Psoas muscle (tissue), 8 donors: Measurements from ENCODE around the gene PRR5L. TPM values are rescaled to one million over a fixed set of nuclear protein-coding genes. Genes with fewer than 3 reads are reported as not detected.

Experiments used
- ATAC-seq, 4 donors: fragments of 200-7000 bp; cut with Tn5 transposase; one replicate each; pipeline ENCODE4 v1.9.1; 2020; ENCODE audit warnings: moderate library complexity in 3 of 4, mild to moderate bottlenecking in 2 of 4
- DNase-seq, 2 donors: peaks; one replicate each; pipeline ENCODE4 v3.0.0-alpha.2; 2020
- H3K27ac ChIP-seq: fragments of 200-600 bp; one replicate; pipeline ENCODE4 v1.8.0; 2022
- H3K27me3 ChIP-seq, 3 donors: fragments of 200-600 bp in 1 of 3; one replicate each; pipeline versions ENCODE4 v1.6.1 to v1.8.0; 2013 to 2022; ENCODE audit warnings: low read length in 2 of 3, mild to moderate bottlenecking in 2 of 3, moderate library complexity in 1 of 3; ENCODE audit not compliant: insufficient read depth in 3 of 3
- H3K36me3 ChIP-seq, 2 donors: fragments of 200-600 bp in 1 of 2; one replicate each; pipeline versions ENCODE4 v1.6.1 to v1.8.0; 2013 to 2022; ENCODE audit warnings: low read depth in 1 of 2, mild to moderate bottlenecking in 1 of 2, moderate library complexity in 1 of 2; ENCODE audit not compliant: insufficient read depth in 1 of 2
- H3K4me1 ChIP-seq: fragments of 200-600 bp; one replicate; pipeline ENCODE4 v1.8.0; 2022
- H3K4me3 ChIP-seq: fragments of 200-600 bp; one replicate; pipeline ENCODE4 v1.8.0; 2022; ENCODE audit warnings: mild to moderate bottlenecking
- H3K9me3 ChIP-seq: fragments of 200-600 bp; one replicate; pipeline ENCODE4 v1.8.0; 2022
- CTCF ChIP-seq: fragments of 200-600 bp; IDR thresholded peaks from one replicate; pipeline ENCODE4 v1.8.0; 2022; ENCODE audit warnings: antibody characterized with exemption
- WGBS, 3 donors: extraction: QIAGEN DNeasy Blood & Tissue Kit; methylation state at CpG; one replicate each; pipeline versions ENCODE4 v1.1.6 to v1.1.7; 2013; 5-methylcytosine and 5-hydroxymethylcytosine counted together
- intact Hi-C, 2 donors: fragments of 100-400 bp; cut with DNase I; formaldehyde crosslinking; loops; one replicate each; pipeline versions ENCODE4 v1.11.0 to v1.14.2; 2022
- polyA plus RNA-seq, 3 donors: library from polyadenylated mRNA; stranded (reverse); fragments of 200-250 nt; gene quantifications; one replicate each; pipeline ENCODE4 v1.2.3, GENCODE V29; 2013
- total RNA-seq, 4 donors: library from RNA; stranded (reverse); fragmentation: NEBNext Ultra II Directional in 2 of 4; extraction: Animal tissue kit (Norgen Biotek cat#: 25700) in 2 of 4; gene quantifications; one replicate each; pipeline versions ENCODE4 v1.2.1 to v1.2.4, GENCODE V29; 2021 to 2023
- donor health status: healthy with polysubstance abuse.
- donor health status: DM: no; HTN: no; CAD: no; lungs with moderate emphysema.
- donor health status: Bipolar disorder and iron deficiency.
- donor health status: healthy.
- donor health status: DM: yes; HTN: yes; CAD: no.
- donor health status: DM: no; HTN: no; CAD: no.
- donor health status: DM: no; HTN: no; CAD: no.
- donor health status: DM: yes; HTN: yes; CAD: no.

The PRR5L gene
- total and polyA plus RNA-seq, 7 donors: 0.39 to 2.5 (median 0.86) TPM

DNA sequence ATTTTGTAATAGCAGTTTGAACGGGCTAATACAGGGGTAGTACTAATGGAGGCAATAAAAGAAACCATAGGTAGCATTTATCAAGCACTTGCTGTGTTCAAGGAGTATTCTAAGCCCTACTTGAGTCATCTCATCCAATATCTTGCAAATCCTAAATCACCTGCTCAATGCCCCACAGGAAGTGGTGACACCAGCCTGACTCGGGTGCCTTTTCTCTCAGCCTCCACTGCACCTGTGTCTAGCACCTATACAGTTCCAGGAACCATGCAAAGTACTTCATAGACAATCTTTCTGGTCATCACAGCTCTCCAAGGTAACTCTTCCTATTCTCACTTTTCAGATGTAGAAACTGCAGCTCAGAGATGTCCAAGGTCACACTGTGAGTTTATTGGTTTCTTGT, 98.0 kb downstream of the PRR5L start:
- 71 to 80% (median 78%) methylated on average over 2 of the region's 2 CpGs for WGBS, 3 donors
- Histone ChIP-seq H3K36me3 (no peaks in the 10 kb centered on the region), H3K27ac (no peak overlapping the region), H3K4me3 (no peak overlapping the region), H3K4me1 (no peaks in the 10 kb centered on the region), H3K27me3 (no peaks in the 10 kb centered on the region), H3K9me3 (no peaks in the 10 kb centered on the region)
- DNase-seq (no peak), ATAC-seq (no peak)
- TF ChIP-seq CTCF: no peak
- intact Hi-C loops: no loop called here

DNA sequence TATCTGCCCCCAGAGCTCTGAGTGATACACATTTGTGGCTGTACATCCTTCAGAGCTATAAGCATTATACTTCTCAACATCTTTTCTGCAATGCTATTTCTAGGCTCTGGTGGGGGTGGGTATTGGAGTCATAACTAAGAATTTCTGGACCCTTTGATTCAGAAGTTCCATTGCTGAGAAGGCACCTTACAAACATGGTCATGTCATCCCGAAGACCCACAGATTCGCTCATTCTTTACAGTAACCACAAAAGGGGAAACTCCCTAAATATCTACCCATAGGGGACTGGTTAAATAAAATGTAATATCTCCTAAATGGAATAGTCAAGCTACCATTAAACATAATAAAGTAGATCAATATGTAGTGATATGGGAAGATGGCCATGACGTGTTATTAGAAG, 98.8 kb downstream of the PRR5L start:
- WGBS, 3 donors: 94 to 99% (median 97%) methylated on average over 3 of the region's 3 CpGs
- Histone ChIP-seq H3K4me3 (no peak overlapping the region), H3K27ac (no peak overlapping the region), H3K27me3 (no peaks in the 10 kb centered on the region), H3K9me3 (no peaks in the 10 kb centered on the region), H3K4me1 (no peaks in the 10 kb centered on the region), H3K36me3 (no peaks in the 10 kb centered on the region)
- TF ChIP-seq CTCF: no peak
- DNase-seq: no peak
- ATAC-seq: no peak
- intact Hi-C loops: no loop called here

- H3K27me3 ChIP-seq: no peaks in the 10 kb centered on the region
- no peaks in the 10 kb centered on the region for H3K4me1 ChIP-seq
- intact Hi-C loops: no loop called here
- ATAC-seq (no peak), DNase-seq (no peak)
- H3K9me3 ChIP-seq: no peaks in the 10 kb centered on the region
- no peak overlapping the region for H3K4me3 ChIP-seq
- WGBS, 3 donors: 93 to 96% (median 94%) methylated on average over 11 of the region's 11 CpGs
- TF ChIP-seq CTCF: no peak
- no peaks in the 10 kb centered on the region for H3K36me3 ChIP-seq
- H3K27ac ChIP-seq: no peak overlapping the region
Measured at GRCh38 chr11:36395978-36396736, 100.1 kb downstream of the PRR5L start.

GRCh38 chr11:36398231-36398953, 102.3 kb downstream of the PRR5L start:
- H3K9me3 ChIP-seq: no peaks in the 10 kb centered on the region
- WGBS, 3 donors: 80 to 88% (median 82%) methylated on average over 21 of the region's 21 CpGs
- no peak for DNase-seq
- no peak for ATAC-seq
- no peak for TF ChIP-seq CTCF
- no peaks in the 10 kb centered on the region for H3K36me3 ChIP-seq
- H3K27me3 ChIP-seq: no peaks in the 10 kb centered on the region
- intact Hi-C loops: no loop called here
- no peak overlapping the region for H3K4me3 ChIP-seq
- no peaks in the 10 kb centered on the region for H3K4me1 ChIP-seq
- no peak overlapping the region for H3K27ac ChIP-seq
